ENCODE data around the gene SND1.
"Not testable (repeated sequence)": the region's sequence is repeated elsewhere in the genome, so short reads cannot be mapped to it uniquely, and the experiment has no call there.

SND1 gene

GRCh38 chr7:128108641-128109423, 456.8 kb downstream of the SND1 start:
- DNase-seq: peak; percentile 62

GRCh38 chr7:128109424-128109969, 457.5 kb downstream of the SND1 start:
- DNase-seq: not testable (repeated sequence)

GRCh38 chr7:128110641-128111364, 458.8 kb downstream of the SND1 start:
- DNase-seq: no peak

GRCh38 chr7:128112018-128112780, 460.2 kb downstream of the SND1 start:
- DNase-seq: no peak

- DNase-seq: no peak
Measured at GRCh38 chr7:128112781-128113221, 460.8 kb downstream of the SND1 start.

- DNase-seq: no peak
Measured at GRCh38 chr7:128113839-128114238, 461.8 kb downstream of the SND1 start.

GRCh38 chr7:128114806-128115205, 462.8 kb downstream of the SND1 start:
- DNase-seq: no peak

- DNase-seq: no peak
Measured at GRCh38 chr7:128115336-128115820, 463.4 kb downstream of the SND1 start.

GRCh38 chr7:128115821-128116723, 464.1 kb downstream of the SND1 start:
- DNase-seq: no peak

- no peak for DNase-seq
Measured at GRCh38 chr7:128116740-128117139, 464.7 kb downstream of the SND1 start.

- DNase-seq: no peak
Measured at GRCh38 chr7:128117691-128118090, 465.7 kb downstream of the SND1 start.

GRCh38 chr7:128119036-128119435, 467.0 kb downstream of the SND1 start:
- no peak for DNase-seq

GRCh38 chr7:128120116-128120515, 468.1 kb downstream of the SND1 start:
- no peak for DNase-seq

- no peak for DNase-seq
Measured at GRCh38 chr7:128120976-128121490, 469.0 kb downstream of the SND1 start.

- DNase-seq: no peak
Measured at GRCh38 chr7:128121711-128122530, 469.9 kb downstream of the SND1 start.

GRCh38 chr7:128122576-128123290, 470.7 kb downstream of the SND1 start:
- no peak for DNase-seq

GRCh38 chr7:128123291-128124037, 471.5 kb downstream of the SND1 start:
- DNase-seq: no peak

GRCh38 chr7:128124786-128125185, 472.8 kb downstream of the SND1 start:
- DNase-seq: peak; percentile 29

GRCh38 chr7:128125816-128126215, 473.8 kb downstream of the SND1 start:
- no peak for DNase-seq
